ENCODE measurements around the gene KHSRP. TPM values are rescaled to one million over a fixed set of nuclear protein-coding genes. Genes with fewer than 3 reads are reported as not detected.

The KHSRP gene
- total RNA-seq, 1 experiment from 2014 or later: 288 TPM

- Histone ChIP-seq H3K9me2 (ENCODE audit: insufficient read depth) (no peaks in the 10 kb centered on the region), H3K9me3 (ENCODE audit: insufficient read depth, low read depth) (no peaks in the 10 kb centered on the region), H3K4me1 (replicated peaks; ENCODE audit: insufficient read depth) (peaks cover 10% of the 10 kb centered on the region), H3K27ac (no peak overlapping the region), H3K79me2 (ENCODE audit: low read depth) (peaks cover 40% of the 10 kb centered on the region), H4K20me1 (ENCODE audit: insufficient read depth) (peaks cover 44% of the 10 kb centered on the region), H3K27me3 (ENCODE audit: insufficient read depth, low read depth) (no peaks in the 10 kb centered on the region), H3K4me2 (peak overlapping the region; percentile 87), H2AFZ (no peak overlapping the region), H3K4me3 (peak overlapping the region; percentile 75), H3K36me3 (ENCODE audit: low read depth) (no peaks in the 10 kb centered on the region), H3F3A (ENCODE audit: insufficient read depth, low read depth) (no peaks in the 10 kb centered on the region)
- no TSS peak for BruUV-seq (replicated peaks)
- peak in 1 of 2 experiments; percentile 46 for DNase-seq
- ChIA-PET POLR2A (ENCODE audit: unreplicated experiment) (interaction anchor here (0.6 kb wide), 1 partner anchor 227 kb away, joined by 3 read pairs; no protein-coding TSS in a partner anchor), CTCF (no interaction called here)
- TF ChIP-seq EZH2 (IDR thresholded peaks at IDR 0.05; ENCODE audit: low read depth) (no peak), CTCF (conservative IDR thresholded peaks at IDR 0.05) (no peak)
- intact Hi-C loops (cut with micrococcal nuclease; ENCODE audit: unreplicated experiment): loop anchor here (5.0 kb wide), 1 partner anchor 39 kb away; the partner anchor contains the start of gene CRB3
Observed at GRCh38 chr19:6423499-6424194, 964 bp downstream of the KHSRP start.

DNA sequence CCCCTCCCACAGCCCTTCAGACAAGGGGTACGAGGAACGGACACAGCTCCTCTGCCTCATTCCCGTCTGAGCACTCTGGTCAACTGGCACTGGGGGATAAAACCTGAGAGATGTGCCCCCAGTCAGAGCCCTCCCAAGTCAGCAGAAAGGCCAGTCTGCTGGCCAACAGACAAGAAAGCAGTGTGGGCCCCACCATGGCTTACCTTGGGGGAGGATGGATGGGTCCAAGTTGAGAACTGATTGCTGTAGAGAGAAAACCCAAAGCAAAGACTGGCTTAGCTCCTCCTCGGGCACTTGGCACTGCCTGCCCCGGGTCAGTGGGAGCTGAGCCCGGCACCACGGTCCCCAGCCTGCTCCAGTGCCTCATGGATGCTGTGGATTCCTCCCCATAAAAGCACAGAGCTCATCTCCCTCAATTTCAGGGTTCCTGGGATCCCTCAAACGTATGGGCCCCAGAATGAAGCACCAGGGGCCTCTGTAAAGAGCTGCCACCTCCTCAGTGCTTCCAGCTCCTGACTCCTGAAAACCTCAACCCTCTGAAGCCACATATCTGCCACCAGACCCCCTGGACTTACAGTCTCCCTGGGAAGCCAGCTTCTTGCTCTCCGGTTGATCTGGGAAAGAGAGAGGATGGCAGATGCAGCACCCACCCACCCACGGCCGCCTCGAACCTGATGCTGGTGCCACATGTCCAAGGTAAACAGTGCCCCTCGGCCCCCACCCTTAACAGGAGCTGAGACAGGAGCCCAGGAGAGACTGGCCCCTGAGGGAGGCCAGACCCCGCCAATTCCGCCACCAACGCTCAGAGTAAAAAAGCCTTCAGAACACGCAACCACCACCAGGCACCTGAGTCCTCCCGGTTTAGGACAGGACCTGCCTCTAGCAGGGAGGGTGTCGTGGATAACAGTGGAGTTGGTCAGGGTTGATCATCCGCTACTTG, 3.3 kb downstream of the KHSRP start:
- Histone ChIP-seq H3K27me3 (ENCODE audit: insufficient read depth, low read depth) (no peaks in the 10 kb centered on the region), H3K79me2 (ENCODE audit: low read depth) (peaks cover 40% of the 10 kb centered on the region), H3K4me1 (replicated peaks; ENCODE audit: insufficient read depth) (peaks cover 10% of the 10 kb centered on the region), H3K9me3 (ENCODE audit: insufficient read depth, low read depth) (no peaks in the 10 kb centered on the region), H3K4me3 (no peak overlapping the region), H3K4me2 (no peak overlapping the region), H3K27ac (no peak overlapping the region), H3F3A (ENCODE audit: insufficient read depth, low read depth) (no peaks in the 10 kb centered on the region), H2AFZ (no peak overlapping the region), H4K20me1 (ENCODE audit: insufficient read depth) (peaks cover 49% of the 10 kb centered on the region), H3K9me2 (ENCODE audit: insufficient read depth) (no peaks in the 10 kb centered on the region), H3K36me3 (ENCODE audit: low read depth) (no peaks in the 10 kb centered on the region)
- no peak for DNase-seq
- intact Hi-C loops (cut with micrococcal nuclease; ENCODE audit: unreplicated experiment): loop anchor here (5.0 kb wide), 1 partner anchor 41 kb away; the partner anchor contains the start of gene CRB3
- POLR2A ChIA-PET (ENCODE audit: unreplicated experiment): no interaction called here
- TF ChIP-seq CTCF (conservative IDR thresholded peaks at IDR 0.05) (no peak), EZH2 (IDR thresholded peaks at IDR 0.05; ENCODE audit: low read depth) (no peak)
- CTCF ChIA-PET: interaction anchor here (0.6 kb wide), 1 partner anchor 11 kb away, joined by 8 read pairs; no protein-coding TSS in a partner anchor
- no TSS peak for BruUV-seq (replicated peaks)

DNA sequence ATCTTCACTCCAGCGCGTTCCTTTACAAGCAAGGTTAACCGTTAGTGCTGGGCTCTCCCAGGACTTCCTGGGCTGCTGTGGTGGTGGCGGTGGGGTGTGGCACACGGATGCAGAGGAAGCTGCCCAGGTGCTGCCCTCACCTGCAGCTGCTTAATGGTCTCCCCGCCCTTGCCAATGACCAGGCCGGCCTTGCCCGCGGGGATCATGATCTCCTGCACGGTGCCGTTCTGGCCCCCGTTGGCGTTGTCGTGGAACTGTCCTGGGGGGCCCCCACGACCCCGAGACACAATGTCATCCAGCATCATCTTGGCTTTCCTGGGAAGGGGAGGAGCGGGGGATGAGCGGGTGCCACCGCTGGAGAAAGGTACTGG, 6.1 kb downstream of the KHSRP start:
- no peaks in the 10 kb centered on the region for H3K36me3 ChIP-seq (ENCODE audit: low read depth)
- no peak for DNase-seq
- no peak overlapping the region for H3K4me3 ChIP-seq
- intact Hi-C loops (cut with micrococcal nuclease; ENCODE audit: unreplicated experiment): no loop called here
- H3K27me3 ChIP-seq (ENCODE audit: insufficient read depth, low read depth): no peaks in the 10 kb centered on the region
- H3K9me2 ChIP-seq (ENCODE audit: insufficient read depth): no peaks in the 10 kb centered on the region
- ChIA-PET POLR2A (ENCODE audit: unreplicated experiment) (no interaction called here), CTCF (interaction anchor here (0.7 kb wide), 1 partner anchor 409 kb away, joined by 3 read pairs; no protein-coding TSS in a partner anchor)
- no peaks in the 10 kb centered on the region; the same call in 1 of the 2 replicates for H3F3A ChIP-seq (ENCODE audit: insufficient read depth, low read depth)
- no peaks in the 10 kb centered on the region for H3K9me3 ChIP-seq (ENCODE audit: insufficient read depth, low read depth)
- no peak overlapping the region for H2AFZ ChIP-seq
- TF ChIP-seq CTCF (conservative IDR thresholded peaks at IDR 0.05) (no peak), EZH2 (IDR thresholded peaks at IDR 0.05; ENCODE audit: low read depth) (no peak)
- BruUV-seq (replicated peaks): no TSS peak
- H3K79me2 ChIP-seq (ENCODE audit: low read depth): peaks cover 34% of the 10 kb centered on the region
- peaks cover 44% of the 10 kb centered on the region for H4K20me1 ChIP-seq (ENCODE audit: insufficient read depth)
- no peak overlapping the region for H3K27ac ChIP-seq
- no peak overlapping the region for H3K4me2 ChIP-seq
- H3K4me1 ChIP-seq (replicated peaks; ENCODE audit: insufficient read depth): peaks cover 10% of the 10 kb centered on the region
